IPS-NIHi7 (cell line): ENCODE data around the gene LTBP1.
"Not testable (repeated sequence)": the region's sequence is repeated elsewhere in the genome, so short reads cannot be mapped to it uniquely, and the experiment has no call there.

Source experiments
- DNase-seq: peaks from one replicate; pipeline ENCODE4 v3.0.0; 2012; ENCODE audit warnings: mixed read lengths; ENCODE audit errors: extremely low spot score

LTBP1 gene

GRCh38 chr2:33038230-33038629 is 91.5 kb downstream of the LTBP1 start:
- no peak for DNase-seq

- DNase-seq = no peak
Observed at GRCh38 chr2:33038799-33039198, 92.0 kb downstream of the LTBP1 start.

DNA sequence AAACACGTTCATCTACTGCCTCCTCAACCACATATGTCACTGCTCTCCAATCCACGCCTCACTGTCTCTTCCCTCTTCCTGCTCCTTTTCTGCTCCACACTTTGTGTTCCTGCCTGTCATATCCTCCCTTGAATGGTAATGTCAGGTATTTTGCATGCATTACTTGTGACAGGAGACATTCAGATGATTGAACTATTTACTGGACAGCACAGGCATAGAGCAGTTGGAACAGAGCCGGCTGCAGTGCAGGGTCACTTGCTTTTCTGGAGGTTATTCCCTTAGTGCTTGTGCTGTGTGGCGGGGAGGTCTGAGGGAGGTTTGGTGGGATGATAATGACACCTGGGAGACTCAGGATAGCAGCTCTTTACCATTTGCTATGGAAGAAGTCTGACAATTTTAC is 93.8 kb downstream of the LTBP1 start:
- DNase-seq = no peak

DNA sequence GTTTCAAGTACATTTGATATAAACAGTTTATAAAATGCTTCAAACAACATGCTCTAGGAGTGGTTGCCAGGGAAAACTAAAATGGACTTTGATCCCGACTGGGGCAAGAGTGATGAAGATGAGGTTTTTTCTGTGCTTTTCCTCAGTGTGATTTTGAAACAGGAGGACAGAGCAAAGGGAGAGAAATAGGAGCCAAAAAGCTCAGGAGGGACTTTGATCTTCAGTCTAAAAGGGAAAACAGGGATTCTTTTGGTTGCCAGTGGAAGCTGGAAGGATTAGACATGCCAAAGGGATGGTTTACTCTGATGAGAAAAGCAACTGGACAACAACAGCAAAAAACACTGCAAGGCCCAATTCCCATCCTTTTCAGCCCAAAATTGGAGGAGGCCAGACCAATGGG is 95.5 kb downstream of the LTBP1 start:
- DNase-seq = no peak

GRCh38 chr2:33042819-33043218 is 96.1 kb downstream of the LTBP1 start:
- no peak for DNase-seq

DNA sequence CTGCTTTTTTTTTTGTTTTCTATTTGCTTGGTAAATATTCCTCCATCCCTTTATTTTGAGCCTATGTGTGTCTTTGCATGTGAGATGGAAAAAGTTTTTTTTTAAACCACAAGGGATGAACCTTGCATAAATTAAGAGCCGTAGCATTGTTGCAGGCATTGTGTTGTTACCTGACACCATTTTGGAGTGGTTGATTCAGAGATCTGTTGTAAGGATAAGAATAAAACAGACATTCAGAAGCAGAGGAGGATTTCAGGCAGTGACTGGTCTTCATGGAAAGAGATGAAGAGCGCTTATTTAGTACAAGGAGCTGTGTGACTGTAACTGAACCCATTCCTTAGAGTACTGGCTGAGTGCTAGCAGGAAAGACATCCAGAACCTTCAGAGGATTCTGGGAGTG is 101.2 kb downstream of the LTBP1 start:
- no peak for DNase-seq

DNA sequence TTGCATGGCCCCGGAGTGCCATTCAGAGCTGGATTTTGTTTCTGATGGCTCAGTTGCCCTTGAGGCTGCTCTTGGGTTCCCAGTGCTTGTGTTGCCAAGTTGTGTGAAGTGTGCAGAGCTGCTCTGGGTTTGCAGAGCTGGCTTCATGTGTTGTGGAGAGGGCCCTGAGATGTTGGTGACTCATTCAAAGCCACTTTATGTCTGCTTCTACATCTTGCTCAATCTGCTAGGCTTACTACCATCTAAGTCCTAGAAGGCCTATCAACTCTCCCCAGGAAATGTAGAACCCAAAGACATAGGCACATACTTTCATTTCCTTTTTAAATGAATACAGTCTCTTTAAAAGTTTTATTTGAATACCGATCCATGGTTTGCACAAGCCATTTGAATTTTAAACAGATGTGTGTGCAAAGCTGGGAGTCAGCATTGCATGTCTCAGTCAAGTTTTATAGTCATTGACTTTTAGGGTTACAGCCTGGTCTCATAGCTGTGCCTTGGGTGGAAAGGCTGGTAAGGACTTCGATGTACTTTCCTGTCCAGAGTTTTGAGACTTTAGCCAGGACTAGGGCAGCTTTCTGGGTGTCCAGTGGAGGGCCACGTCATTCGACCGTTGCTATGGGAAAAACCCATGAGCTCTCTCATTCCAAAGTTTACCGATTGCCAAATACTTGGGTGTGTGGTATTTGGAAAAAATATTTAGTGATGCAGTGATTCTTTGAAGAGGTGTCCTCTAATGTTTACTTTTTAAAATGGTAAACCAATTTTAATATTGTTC is 105.0 kb downstream of the LTBP1 start:
- DNase-seq = no peak

DNA sequence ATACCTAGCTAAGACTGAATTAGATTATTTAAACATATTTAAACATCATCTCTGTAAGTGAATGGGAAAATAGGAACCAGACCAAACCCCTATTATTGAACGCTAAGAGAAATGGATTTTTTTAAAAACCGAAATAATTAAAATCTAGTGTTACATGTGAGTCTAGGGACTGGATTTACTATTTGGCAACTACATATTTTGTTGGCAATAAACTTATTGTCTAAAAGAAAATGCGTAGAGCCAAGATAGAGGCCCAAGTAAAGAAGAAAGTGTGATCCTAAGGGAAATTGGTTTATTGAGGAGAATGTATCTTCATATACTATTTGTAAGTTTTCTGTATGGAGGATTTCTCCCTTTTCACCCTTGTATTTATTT is 105.6 kb downstream of the LTBP1 start:
- DNase-seq = no peak

- DNase-seq = not testable (repeated sequence)
Observed at GRCh38 chr2:33052795-33053194, 106.0 kb downstream of the LTBP1 start.

GRCh38 chr2:33056170-33056569 is 109.4 kb downstream of the LTBP1 start:
- no peak for DNase-seq

DNA sequence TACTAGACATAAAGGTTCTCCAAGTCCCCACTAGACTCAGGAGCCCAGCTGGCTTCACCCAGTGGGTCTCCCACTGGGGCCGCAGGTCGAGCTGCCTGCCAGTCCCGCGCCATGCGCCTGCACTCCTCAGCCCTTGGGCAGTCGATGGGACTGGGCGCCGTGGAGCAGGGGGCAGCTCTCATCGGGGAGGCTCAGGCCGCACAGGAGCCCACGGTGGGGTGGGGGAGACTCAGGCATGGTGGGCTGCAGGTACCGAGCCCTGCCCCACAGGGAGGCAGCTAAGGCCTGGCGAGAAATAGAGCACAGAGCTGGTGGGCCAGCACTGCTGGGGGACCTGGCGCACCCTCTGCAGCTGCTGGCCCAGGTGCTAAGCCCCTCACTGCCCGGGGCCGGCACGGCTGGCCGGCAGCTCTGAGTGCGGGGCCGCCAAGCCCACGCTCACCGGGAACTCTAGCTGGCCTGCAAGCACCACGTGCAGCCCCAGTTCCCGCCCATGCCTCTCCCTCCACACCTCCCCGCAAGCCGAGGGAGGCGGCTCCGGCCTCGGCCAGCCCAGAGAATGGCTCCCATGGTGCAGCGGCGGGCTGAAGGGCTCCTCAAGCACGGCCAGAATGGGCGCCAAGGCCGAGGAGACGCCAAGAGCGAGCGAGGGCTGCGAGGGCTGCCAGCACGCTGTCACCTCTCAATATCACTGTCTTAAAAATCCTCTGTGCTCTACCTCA is 110.7 kb downstream of the LTBP1 start:
- DNase-seq = not testable (repeated sequence)

- no peak for DNase-seq
Observed at GRCh38 chr2:33058716-33059470, 112.1 kb downstream of the LTBP1 start.

GRCh38 chr2:33059471-33060156 is 112.9 kb downstream of the LTBP1 start:
- no peak for DNase-seq

DNA sequence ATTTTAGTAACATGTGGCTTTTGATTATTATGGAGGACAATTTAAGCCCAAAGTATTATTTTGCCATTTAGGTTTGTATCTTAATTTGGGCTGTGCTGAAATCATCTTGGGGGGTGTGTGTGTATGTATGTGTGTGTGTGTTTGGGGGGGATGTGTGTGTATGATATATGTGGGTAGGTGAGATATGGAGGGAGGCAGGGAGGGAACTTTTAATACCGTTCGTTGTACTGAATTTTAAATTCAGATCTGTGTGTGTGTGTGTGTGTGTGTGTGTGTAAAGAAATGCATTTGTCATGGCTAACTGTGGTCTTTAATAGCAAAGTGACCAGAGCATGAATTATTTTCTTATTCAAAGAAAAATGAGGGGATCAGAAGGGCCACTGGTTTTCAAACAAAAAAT is 113.7 kb downstream of the LTBP1 start:
- DNase-seq = no peak

GRCh38 chr2:33062665-33063250 is 116.0 kb downstream of the LTBP1 start:
- DNase-seq = no peak

- no peak for DNase-seq
Observed at GRCh38 chr2:33064349-33064801, 117.6 kb downstream of the LTBP1 start.

- DNase-seq = no peak
Observed at GRCh38 chr2:33067598-33067997, 120.8 kb downstream of the LTBP1 start.

GRCh38 chr2:33068261-33068660 is 121.5 kb downstream of the LTBP1 start:
- no peak for DNase-seq

DNA sequence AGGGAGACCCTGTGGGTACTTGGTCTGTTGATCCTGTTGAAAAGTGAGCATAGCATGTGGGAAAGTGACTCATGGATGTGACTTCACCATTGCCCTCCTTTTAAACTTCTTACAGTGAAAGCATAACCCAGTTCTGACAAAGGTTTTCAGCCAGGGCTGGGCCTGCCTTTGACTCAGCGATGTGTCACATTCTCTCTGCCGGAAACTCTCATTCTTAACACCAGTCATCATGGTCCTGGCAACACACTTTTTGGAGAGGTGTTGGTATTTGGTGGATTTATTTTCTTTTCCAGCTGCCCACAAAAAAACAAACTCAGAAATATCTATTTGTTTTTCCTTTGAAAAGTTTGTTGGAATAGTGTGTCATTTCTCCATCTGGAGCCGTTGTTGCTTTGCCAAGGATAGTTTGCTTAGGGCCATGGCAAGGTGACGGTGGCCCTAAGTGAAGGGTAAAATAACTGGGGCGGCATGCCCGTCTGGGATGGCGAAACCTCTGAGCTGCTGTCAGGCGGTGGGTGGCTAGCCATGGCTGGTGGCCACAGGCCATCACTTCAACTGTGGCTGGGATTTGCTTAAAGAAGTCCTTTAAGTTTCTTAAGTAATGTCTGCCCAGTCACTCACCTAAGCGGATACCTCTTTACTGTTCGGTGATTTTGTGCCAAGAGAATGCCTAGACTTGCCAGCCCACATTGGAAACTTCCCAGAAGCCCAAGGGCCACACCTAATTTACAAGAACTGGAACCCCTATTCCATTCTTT is 123.3 kb downstream of the LTBP1 start:
- DNase-seq = peak; percentile 27

DNA sequence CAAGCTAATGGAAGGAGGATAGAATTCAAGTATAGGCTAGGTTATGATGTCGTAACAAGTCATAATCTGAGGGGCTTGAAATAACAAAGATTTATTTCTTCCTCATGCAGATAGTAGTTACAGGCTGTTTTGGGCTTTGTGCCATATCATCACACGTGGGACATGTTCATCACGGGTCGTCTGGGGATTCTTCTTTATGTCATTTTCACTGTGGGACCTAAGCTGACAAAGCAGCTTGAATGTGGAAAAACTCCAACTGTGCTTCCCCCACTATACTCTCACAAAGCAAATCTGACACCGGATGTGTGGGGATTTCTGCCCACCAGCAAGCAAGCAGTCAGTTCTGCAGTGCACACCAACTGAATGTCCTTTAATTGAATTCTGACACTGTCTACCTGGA is 124.8 kb downstream of the LTBP1 start:
- DNase-seq = no peak

- no peak for DNase-seq
Observed at GRCh38 chr2:33072614-33073013, 125.9 kb downstream of the LTBP1 start.
